Epithelial cell of prostate (primary cell): Measurements from ENCODE around the gene ZNF641.

Experiments used
- DNase-seq: peaks from one replicate; pipeline ENCODE4 v3.0.0-alpha.2; 2011; ENCODE audit warnings: low read depth, low spot score
- H3K27ac ChIP-seq: fragments of 450-650 bp; 2 replicates; pipeline ENCODE4 v1.5.1; 2017; ENCODE audit warnings: mild to moderate bottlenecking

Gene ZNF641

DNA sequence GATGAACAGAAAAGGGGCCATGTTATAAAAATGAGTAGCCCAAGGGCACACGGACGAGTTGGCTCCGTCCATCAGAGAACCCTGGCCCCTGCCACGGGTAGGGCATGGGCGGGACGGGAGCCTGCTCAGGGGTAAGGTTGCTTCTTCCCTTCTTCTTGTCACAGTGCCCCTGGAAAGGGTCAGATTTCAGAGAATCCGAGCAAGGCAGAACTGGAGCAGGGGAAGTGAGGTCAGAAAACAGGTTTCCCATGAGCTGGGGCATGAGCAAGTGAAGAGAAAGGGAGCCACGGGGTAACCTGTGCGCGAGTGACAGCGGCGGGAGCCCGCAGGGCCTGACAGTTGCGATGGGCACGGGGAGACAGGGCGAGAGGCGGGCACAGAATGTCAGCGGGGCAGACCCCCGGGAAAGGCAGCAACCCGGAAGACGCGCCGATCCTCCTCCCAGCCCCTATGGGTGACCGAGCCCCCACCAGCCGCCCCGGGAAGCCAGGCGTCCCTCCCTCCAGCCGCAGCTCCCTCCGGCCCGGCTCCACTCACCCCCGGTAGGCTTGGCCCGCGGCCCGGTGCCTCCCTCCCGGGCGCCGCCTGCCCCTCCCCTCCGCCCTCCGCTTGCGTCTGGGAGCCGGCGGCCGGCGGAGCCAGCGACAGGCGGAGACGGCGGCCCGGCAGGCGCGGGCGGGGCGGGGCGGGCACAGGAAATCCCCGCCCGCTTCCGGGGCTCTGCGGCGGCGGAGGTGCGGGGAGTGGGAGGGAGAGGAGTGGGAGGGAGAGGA lies at the start of gene ZNF641:
Gene ZNF641 (minus strand): TSS at position 671 of the 773 bp plus-strand sequence. CDS start 2,829 bp downstream, outside the sequence.
- H3K27ac ChIP-seq, result peak within 1 kb of the TSS; percentile 67
- no peak for DNase-seq

DNA sequence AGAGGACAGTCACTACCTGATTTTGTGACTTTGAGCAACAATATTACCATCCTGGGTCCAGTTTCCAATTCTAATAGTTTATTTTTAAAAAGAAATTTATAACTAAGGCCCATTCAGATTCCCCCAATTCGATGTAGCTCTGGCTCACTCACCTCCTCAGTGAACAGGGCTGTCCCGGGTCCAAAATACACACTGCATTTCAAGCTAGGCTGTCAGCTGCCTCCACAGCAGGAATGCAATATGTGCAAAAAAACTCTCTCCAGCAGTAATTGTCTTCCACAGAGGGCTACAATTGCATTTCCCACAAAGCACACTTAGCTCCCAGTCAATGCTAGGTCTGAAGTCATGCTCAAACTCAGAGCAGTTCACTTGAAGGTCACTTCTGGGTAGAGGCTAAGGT lies 39.3 kb upstream of the ZNF641 start:
- DNase-seq, result no peak
- no peak overlapping the region for H3K27ac ChIP-seq

DNA sequence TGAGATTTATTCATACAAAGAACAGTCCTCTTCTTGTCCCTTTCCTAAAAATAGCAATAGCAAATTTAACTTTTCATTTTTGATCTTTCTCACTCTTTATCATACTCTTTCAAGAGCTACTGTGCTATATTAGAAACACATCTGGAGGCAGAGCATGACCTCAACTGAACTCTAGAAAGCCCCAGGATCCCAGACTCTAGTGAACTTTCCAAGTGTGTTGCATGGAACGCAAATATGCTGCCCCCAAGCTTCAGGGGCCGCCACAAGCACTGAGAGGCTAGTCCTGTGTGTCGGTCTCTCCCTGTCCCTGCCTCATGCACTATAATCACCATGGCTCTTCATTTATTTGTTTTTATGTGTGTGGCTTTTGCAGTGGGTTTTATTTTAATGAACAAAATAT lies 38.7 kb upstream of the ZNF641 start:
- no peak for DNase-seq
- H3K27ac ChIP-seq, result no peak overlapping the region

DNA sequence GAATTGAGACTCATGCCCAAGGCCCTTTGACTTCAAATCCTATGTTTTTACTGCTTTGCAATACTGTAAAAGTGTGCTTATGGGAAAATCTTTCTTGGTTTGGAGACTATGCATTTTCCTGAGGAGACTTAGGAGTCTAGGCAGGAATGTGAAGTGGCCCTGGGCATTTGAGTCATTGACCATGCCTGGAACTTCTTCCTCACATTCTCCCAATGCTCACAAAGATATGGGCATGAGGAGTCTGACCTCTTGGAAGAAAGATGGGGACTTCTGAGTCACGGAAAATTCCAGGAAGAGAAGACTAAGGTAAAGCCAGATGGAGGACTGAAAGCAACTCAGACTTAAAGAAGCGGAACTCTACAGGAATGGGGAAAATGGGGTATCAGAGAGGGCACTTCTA lies 38.2 kb upstream of the ZNF641 start:
- no peak overlapping the region for H3K27ac ChIP-seq
- no peak for DNase-seq

DNA sequence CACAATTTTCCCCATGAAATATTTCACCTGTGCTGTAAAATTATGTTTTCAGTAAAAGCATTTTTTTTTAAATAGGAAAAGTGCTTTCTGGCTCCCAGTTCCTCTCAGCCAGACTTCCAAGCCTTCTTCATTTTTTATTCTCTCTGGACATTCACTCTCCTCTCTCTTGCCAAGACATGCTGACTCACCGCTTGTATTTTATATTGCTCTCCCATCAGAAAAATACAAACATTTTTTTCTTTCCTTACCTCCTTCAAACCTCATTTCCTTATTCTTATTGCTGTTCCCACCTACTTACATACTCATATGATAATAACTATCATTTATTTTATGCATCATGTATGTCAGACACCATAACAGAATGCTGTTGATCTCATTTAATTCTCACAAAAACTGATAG lies 37.7 kb upstream of the ZNF641 start:
- no peak for DNase-seq

DNA sequence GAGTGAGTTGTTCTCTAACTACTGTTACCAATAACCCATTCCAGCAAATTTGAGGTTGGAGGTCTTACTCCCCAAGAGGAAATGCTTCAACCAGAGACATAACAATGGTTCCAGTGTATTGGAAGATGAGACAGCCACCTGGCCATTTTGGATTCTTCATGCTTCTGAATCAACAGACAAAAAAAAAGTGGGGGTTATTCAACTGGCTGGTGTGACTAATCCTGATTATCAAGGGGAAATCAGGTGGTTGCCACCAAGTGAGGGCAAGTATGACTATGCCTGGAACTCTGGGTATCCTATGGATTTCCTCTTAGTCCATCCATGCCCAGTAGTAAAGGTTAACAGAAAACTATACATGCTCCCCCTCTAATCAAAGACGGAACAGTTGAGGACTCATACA lies 29.9 kb upstream of the ZNF641 start:
- DNase-seq, result peak; percentile 2
- no peak overlapping the region for H3K27ac ChIP-seq

More for the DNA sequence above, 37.7 kb upstream of the ZNF641 start:
- H3K27ac ChIP-seq, result no peak overlapping the region

DNA sequence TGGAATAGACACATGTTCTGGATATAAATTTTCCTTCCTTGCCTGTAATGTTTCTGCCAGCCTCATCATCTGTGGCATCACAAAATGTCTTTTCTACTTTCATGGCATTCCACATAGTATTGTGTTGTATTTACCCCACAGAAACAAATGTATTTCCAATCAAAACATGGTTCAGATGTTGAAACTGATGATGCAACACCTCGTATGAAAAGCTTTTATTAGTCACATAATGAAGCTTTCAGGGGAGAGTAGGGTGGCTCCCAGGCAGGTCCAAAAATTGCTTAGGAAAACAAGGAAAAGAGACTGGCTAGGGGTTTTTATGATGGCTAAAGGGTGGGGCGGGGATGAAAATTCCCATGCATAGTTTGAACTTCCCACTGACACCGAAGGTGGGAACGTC lies 29.1 kb upstream of the ZNF641 start:
- no peak for DNase-seq
- H3K27ac ChIP-seq, result no peak overlapping the region

DNA sequence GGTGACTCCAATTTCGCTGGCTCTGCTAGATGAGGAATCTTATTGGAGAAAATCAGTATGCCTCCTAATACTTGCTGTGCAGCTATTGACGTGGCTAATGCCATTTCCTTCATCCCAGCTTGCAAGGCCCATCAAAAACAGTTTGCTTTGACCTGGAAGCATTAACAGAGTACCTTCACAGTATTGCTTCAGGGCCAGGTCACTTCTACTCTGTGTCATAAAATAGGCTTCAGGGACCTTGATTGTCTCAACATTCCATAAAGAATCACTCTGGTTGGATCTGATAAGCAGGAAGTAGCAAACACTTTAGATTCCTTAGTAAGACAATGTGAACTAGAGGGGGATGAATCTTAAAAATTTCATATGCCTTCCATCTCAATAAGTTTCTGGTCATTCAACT lies 26.9 kb upstream of the ZNF641 start:
- no peak for DNase-seq
- H3K27ac ChIP-seq, result no peak overlapping the region

DNA sequence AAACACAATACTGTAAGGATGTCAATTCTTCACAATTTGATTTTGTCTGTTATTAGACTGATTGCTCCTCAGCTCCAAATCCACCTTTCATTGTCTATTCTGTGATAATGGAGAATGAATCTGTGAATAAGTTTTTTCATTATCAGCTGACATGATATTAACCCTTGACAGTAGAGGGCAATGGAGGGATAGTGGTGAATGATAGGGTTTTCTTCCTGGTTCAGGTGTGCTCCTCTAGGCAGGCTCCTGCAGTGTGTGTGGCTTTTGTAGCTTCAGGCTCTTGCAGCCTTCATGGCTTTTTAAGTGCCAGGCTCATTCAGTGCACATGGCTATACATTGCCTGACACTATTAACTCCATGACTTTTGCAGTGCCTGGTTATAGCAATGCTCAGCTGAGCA lies 23.4 kb upstream of the ZNF641 start:
- DNase-seq, result no peak
- no peak overlapping the region for H3K27ac ChIP-seq

DNA sequence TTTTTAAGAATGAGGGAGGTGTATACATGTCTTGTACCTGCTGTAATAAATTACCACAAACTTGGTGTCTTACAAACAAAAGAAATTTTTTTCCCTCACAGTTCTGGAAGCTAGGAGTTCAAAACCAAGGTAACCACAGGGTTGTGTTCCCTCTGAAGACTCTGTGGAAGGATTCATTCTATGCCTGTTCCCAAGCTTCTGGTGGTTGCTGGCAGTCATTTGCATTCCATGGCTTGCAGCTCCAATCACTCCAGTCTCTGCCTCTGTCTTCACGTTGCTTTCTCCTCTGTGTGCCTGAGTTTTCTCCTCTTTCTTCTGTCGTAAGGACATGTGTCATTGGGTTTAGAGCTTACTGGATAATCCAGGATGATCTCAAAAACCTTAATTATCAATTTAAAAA lies 15.4 kb upstream of the ZNF641 start:
- no peak for DNase-seq
- no peak overlapping the region for H3K27ac ChIP-seq

DNA sequence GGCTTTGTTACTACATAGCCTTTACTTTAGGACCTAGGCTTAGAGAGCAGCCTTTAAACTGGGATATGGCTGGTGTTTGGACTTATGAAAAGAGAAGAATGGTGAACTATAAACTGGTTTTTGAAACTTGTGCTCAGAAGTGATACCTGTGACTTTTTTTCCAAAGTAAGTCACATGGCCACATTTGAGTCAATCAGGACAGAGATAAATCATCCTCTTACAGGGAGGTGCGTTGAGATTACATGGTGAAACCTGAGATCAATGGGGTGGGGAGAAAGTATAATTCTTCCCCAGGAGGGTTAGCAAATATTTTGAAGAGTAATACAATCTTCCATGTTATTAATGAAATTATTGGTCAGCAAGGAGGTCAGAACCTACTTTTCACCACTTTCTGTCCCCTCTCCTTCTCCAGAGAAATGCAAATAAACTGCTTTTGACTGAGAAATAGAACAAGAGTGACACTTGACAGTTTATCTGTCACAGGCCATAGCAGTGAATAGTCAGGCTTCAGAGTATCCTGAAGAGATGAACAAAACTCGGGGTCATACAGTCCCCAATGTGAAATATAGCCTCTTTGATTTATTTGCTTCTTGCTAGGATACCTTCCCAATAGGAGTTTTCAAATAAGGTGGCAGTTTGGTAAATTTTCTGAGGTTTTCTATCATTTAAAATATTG lies 11.1 kb upstream of the ZNF641 start:
- no peak overlapping the region for H3K27ac ChIP-seq
- no peak for DNase-seq

DNA sequence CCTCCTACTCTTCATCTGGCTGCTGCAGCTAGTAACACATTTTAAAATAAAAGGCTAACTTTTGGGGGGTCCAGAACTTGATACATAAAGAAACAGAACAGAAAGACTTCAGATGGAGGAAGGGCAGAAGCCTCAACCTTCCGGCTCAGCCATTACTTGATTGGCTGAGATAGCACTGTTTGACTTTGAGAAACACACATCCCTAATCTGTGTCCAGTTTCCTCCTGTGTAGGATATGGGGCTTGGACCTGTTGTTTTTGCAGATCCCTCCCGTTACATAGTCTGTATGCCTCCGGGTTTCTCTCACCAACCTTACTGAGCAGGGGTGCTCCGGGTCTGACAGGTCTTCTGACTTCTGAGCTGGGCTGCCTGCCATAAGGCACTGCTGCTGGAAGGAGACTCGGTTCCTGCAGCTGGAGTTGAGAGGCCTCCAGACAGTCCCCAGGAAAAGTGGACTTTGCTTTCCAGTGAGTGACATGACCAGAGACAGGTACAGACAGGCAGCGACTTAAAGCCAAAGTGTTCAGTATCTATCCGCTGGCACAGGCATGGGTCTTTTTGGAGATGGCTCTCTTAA lies 8.3 kb upstream of the ZNF641 start:
- no peak for DNase-seq

DNA sequence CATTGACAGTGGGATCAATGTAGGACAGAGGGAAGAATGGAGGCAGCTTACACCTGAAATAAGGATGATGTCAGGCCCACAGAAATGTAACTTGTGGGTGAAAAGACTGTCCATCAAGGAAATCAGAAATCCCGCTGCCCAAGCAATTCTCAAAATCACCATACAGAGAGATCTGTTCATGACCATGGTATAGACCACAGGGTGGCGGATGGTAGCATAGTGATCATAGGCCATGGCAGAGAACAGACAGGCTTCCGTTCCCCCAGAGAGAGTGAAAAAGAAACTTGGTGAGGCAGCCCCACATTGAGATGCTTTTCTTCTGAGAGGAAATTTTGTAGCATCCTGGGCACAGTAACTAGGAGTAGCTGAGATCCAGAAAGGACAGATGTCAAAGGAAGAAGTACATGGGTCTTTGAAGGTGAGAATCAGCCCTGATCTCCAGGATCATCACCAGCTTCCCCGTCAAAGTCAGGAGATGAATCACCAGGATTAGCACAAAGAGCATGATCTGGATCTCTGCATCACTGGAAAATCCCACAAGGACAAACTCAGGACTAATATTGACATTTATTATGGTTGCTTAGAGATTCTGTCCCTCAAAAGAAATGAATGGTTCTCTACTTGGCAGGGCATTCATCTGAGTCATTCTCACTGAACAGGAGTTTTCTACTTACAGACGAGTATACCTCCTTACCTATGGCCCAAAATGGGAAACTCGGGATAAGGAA lies 5.5 kb upstream of the ZNF641 start:
- H3K27ac ChIP-seq, result no peak overlapping the region
- peak; percentile 40 for DNase-seq

More for the DNA sequence above, 8.3 kb upstream of the ZNF641 start:
- no peak overlapping the region for H3K27ac ChIP-seq

DNA sequence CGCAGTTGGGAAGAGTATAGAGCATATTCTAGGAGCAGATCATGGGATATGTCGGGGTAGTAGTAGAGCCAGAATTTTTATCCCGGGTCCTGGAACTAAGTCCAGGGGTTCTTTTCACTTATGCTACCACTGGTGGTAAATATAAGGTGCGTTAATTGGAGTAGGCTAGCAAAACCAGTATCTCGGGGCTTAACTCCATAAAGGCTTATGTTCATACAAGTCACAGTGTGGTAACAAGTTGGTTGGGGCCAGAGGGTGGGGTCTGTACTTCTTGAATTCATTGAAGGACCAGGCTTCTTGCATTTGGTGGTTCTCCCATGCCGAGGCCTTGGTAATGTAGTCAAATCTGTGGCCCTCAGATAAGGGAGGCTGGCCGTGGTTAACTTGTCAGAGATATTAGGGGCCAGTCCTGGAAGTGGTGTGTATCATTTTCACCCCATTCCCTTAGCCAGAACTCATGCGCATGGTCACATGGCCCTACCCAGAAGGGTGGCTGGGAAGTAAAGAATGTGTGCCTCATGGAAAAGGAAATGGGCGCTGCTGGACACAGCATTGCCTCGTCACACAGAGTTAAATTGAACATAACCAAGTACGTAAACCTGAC lies 1.5 kb upstream of the ZNF641 start:
- no peak for DNase-seq
- H3K27ac ChIP-seq, result no peak overlapping the region

DNA sequence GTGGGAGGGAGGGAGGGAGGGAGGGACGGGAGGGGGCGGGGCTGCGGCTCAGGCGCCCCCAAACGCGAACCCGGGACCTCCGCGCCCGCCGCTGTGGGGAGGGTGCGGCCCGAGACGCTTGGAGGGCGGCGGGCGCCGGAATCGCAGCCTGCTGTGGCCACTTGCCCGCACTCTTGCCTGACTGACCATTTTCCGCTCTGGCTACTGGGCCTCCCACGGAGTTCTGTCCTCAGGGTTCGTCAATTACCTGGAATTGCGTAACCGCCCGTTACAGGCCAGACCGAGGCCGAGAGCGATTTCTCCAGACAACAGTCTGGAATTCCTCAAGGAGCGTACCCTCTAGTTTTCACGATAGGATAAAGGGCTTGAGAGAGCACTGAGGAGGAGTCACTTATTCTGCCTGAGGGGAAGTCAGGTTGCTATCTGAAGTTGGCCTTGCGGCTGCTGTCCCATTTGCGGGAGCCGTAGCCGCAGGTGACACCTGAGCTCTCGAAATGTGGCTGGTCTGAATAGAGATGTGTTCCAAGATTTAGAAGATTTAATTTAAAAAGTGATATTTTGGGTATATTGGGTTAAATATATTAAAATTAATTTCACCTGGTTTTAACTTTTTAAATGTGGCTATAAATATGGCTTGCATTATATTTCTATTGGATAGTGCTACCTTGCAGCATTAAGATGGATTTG lies 446 bp upstream of the ZNF641 start:
- no peak for DNase-seq
- peak overlapping the region; percentile 67 for H3K27ac ChIP-seq

DNA sequence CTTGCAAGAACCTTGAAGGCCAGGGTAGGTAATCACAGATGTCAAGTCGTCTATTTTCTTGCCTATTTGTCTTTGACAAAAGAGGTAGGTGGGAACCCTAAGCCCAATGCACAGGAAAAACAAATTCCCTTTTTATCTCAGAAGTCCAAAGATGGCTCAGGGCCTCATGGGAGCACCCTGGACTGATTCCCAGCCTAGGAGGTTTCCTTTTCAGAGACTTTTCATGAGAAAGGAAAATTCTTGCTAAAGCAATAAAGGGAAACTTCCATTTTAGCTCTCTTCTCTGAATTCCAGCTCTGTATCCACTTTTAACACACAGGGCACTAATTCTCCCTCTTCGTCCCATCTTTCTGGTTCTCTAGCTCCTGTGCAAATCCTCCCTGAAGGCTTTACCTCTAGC lies 1.2 kb downstream of the ZNF641 start:
- no peak overlapping the region for H3K27ac ChIP-seq

DNA sequence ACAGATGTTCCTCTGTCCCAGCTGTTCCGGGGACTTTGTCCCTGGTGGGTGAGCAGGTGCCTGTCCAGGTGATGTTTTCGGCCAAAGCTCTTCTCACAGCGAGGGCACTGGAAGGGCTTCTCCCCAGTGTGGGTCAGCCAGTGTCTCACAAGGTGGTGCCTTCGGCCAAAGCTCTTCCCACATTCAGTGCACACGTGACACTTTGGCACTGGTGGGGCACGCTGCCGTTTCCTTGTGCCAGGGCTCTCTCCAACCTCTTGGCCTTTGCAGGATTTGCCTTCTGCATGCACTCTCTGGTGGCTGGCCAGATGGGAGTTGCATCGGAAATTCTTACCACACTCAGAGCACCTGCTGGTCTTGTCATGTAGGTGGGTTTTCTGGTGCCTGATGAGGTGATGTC lies 7.7 kb downstream of the ZNF641 start:
- DNase-seq, result no peak
- H3K27ac ChIP-seq, result no peak overlapping the region

More for the DNA sequence above, 1.2 kb downstream of the ZNF641 start:
- no peak for DNase-seq

DNA sequence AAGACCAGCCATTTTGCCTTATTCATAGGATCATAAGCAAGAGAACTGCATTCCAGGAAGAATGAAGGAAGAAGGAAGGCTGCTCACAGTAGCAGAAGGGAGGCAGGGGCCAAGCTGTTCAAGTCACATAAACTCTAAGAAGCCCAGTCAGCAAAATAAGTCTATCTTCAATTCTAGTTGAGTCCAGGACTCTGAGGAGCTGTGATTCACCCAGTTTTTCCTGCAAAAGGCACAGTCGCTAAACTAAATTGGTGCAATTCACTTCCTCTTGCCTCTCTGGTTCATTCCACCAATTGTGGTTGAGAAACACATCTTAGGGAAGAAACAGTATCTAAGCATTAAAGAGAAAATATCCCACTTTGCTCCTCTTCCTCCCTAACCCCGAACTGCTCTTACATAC lies 9.8 kb downstream of the ZNF641 start:
- no peak overlapping the region for H3K27ac ChIP-seq
- DNase-seq, result no peak

DNA sequence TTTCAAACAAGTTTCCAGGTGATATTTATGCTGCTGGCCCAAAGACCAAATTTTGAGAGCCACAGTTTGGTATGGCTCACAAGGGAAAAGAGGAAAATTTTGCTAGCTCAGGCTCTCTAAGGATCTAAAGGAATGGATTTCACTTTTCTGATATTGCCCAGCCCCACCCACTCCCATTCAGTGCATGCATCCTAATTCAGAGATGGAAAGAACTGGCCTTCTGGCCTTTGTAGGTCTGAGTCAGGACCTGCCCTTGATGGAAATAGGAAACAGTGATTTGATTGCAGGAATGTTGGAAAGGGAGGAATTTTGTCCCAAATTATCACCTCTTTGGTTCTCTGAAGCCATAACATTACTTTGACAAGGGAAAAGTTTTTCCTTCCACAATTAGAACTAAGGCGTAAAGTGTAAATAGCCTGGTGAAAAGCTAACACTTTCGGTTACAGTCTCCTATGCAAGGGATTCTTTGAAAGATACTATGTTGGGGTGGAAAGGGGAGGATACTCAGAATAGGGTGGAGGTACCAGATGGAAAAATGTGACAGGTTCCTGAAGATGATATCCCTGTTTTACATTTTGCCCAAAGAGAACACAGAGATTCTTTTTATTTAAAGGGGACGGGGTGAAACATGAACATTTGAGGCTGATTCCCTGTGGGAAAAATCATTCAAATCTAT lies 11.1 kb downstream of the ZNF641 start:
- no peak overlapping the region for H3K27ac ChIP-seq
- no peak for DNase-seq
